Activated naive CD4-positive, alpha-beta T cell treated with anti-CD3 and anti-CD28 coated beads, Interleukin-2, amount 10 ng/mL, durations not matched to agents 7 days and 5 days (primary cell): ENCODE data around the gene TGM1.
A peak's percentile ranks its signal among the peaks of the same experiment; 100 is the strongest.

Experiments used
- CTCF ChIA-PET: fragments of 350-600 bp; sonication (Branson Sonifier 250); formaldehyde crosslinking; loops from one replicate; lab custom pipeline; 2021; ENCODE audit warnings: antibody characterized with exemption; lab: Charles Lee
- DNase-seq: peaks from one replicate; pipeline ENCODE4 v3.0.0-alpha.2; 2020
- H3K27ac Mint-ChIP-seq: one replicate; pipeline ENCODE4 v1.8.0; 2021; ENCODE audit warnings: mild to moderate bottlenecking, moderate library complexity, mixed read lengths
- H3K27me3 Mint-ChIP-seq: one replicate; pipeline ENCODE4 v1.8.0; 2021; ENCODE audit warnings: mild to moderate bottlenecking, mixed read lengths
- H3K36me3 Mint-ChIP-seq: one replicate; pipeline ENCODE4 v1.8.0; 2021; ENCODE audit warnings: mixed read lengths
- H3K4me1 Mint-ChIP-seq: one replicate; pipeline ENCODE4 v1.8.0; 2021; ENCODE audit warnings: mixed read lengths
- H3K4me3 Mint-ChIP-seq: one replicate; pipeline ENCODE4 v1.8.0; 2021; ENCODE audit warnings: mild to moderate bottlenecking, moderate library complexity, mixed read lengths
- H3K9me3 Mint-ChIP-seq: one replicate; pipeline ENCODE4 v1.8.0; 2021; ENCODE audit warnings: mixed read lengths

Gene TGM1

GRCh38 chr14:24299255-24300191, 36.5 kb upstream of the TGM1 start, which contains the start of the genes DHRS1 and NOP9:
Gene DHRS1, minus strand, starts transcription at chr14:24299780. Its CDS starts 674 bp downstream, at chr14:24299106.
Gene NOP9, plus strand, starts transcription at chr14:24299850. Its CDS starts 105 bp downstream, at chr14:24299955.
- CTCF ChIA-PET = interaction anchor here (1.3 to 8.3 kb wide), 8 partner anchors 10 to 132 kb away, joined by 4 to 223 read pairs (median 11); partner anchors contain the start of genes CIDEB, LTB4R, LTB4R2 and MDP1
- peaks cover 58% of the 10 kb centered on the region for H3K4me1 Mint-ChIP-seq

GRCh38 chr14:24298892-24299254, 35.9 kb upstream of the TGM1 start:
- Mint-ChIP-seq H3K27me3 (peaks cover 5% of the 10 kb centered on the region), H3K4me3 (peak overlapping the region; percentile 93), H3K36me3 (peaks cover 33% of the 10 kb centered on the region), H3K9me3 (no peaks in the 10 kb centered on the region), H3K4me1 (peaks cover 58% of the 10 kb centered on the region), H3K27ac (peak overlapping the region; percentile 93)
- CTCF ChIA-PET = interaction anchor here (1.7 to 8.3 kb wide), 7 partner anchors 11 to 132 kb away, joined by 4 to 223 read pairs (median 19); partner anchors contain the start of genes CIDEB, LTB4R, LTB4R2 and MDP1
- DNase-seq = no peak

More at GRCh38 chr14:24299255-24300191, 36.5 kb upstream of the TGM1 start, which contains the start of the genes DHRS1 and NOP9:
- H3K9me3 Mint-ChIP-seq = no peaks in the 10 kb centered on the region
- peaks cover 5% of the 10 kb centered on the region for H3K27me3 Mint-ChIP-seq
- H3K36me3 Mint-ChIP-seq = peaks cover 37% of the 10 kb centered on the region
- peak; percentile 94 for DNase-seq
- peak within 1 kb of the TSS; percentile 93 for H3K27ac Mint-ChIP-seq
- peak within 1 kb of the TSS; percentile 93 for H3K4me3 Mint-ChIP-seq

- H3K4me1 Mint-ChIP-seq = peaks cover 58% of the 10 kb centered on the region
- H3K4me3 Mint-ChIP-seq = peak overlapping the region; percentile 7
- H3K27ac Mint-ChIP-seq = peak overlapping the region; percentile 82
- CTCF ChIA-PET = interaction anchor here (0.7 to 8.3 kb wide), 22 partner anchors 9 to 240 kb away, joined by 3 to 223 read pairs (median 6); partner anchors contain the start of genes CHMP4A, CIDEB, GMPR2 and IRF9
- no peak for DNase-seq
- no peaks in the 10 kb centered on the region for H3K9me3 Mint-ChIP-seq
- H3K36me3 Mint-ChIP-seq = peaks cover 28% of the 10 kb centered on the region
- peaks cover 5% of the 10 kb centered on the region for H3K27me3 Mint-ChIP-seq
Observed at GRCh38 chr14:24297190-24297964, 34.4 kb upstream of the TGM1 start.

GRCh38 chr14:24296341-24297157, 33.6 kb upstream of the TGM1 start:
- Mint-ChIP-seq H3K27ac (peak overlapping the region; percentile 82), H3K4me3 (peak overlapping the region; percentile 4), H3K27me3 (peaks cover 5% of the 10 kb centered on the region), H3K36me3 (peaks cover 31% of the 10 kb centered on the region), H3K4me1 (peaks cover 51% of the 10 kb centered on the region), H3K9me3 (no peaks in the 10 kb centered on the region)
- DNase-seq = peak; percentile 81
- CTCF ChIA-PET = interaction anchor here (0.7 to 8.3 kb wide), 19 partner anchors 8 to 135 kb away, joined by 3 to 223 read pairs (median 8); partner anchors contain the start of genes CHMP4A, CIDEB, IRF9 and LTB4R

- CTCF ChIA-PET = interaction anchor here (0.7 to 5.1 kb wide), 5 partner anchors 14 to 51 kb away, joined by 3 to 34 read pairs (median 8); partner anchors contain the start of genes CIDEB and TINF2
- Mint-ChIP-seq H3K27ac (no peak overlapping the region), H3K4me3 (no peak overlapping the region), H3K4me1 (peaks cover 37% of the 10 kb centered on the region), H3K36me3 (peaks cover 46% of the 10 kb centered on the region), H3K27me3 (no peaks in the 10 kb centered on the region), H3K9me3 (no peaks in the 10 kb centered on the region)
- DNase-seq = no peak
Observed at GRCh38 chr14:24293525-24293924, 30.5 kb upstream of the TGM1 start.

- Mint-ChIP-seq H3K36me3 (peaks cover 45% of the 10 kb centered on the region), H3K4me1 (peaks cover 34% of the 10 kb centered on the region), H3K4me3 (no peak overlapping the region), H3K27ac (no peak overlapping the region), H3K27me3 (no peaks in the 10 kb centered on the region), H3K9me3 (no peaks in the 10 kb centered on the region)
- no peak for DNase-seq
- CTCF ChIA-PET = interaction anchor here (0.8 to 5.1 kb wide), 7 partner anchors 9 to 139 kb away, joined by 3 to 34 read pairs (median 6); partner anchors contain the start of genes CIDEB and TINF2
Observed at GRCh38 chr14:24292118-24292807, 29.3 kb upstream of the TGM1 start.

- no peak overlapping the region for H3K4me3 Mint-ChIP-seq
- H3K36me3 Mint-ChIP-seq = peaks cover 40% of the 10 kb centered on the region
- no peak overlapping the region for H3K27ac Mint-ChIP-seq
- no peaks in the 10 kb centered on the region for H3K27me3 Mint-ChIP-seq
- no peaks in the 10 kb centered on the region for H3K9me3 Mint-ChIP-seq
- peaks cover 27% of the 10 kb centered on the region for H3K4me1 Mint-ChIP-seq
- DNase-seq = no peak
- CTCF ChIA-PET = interaction anchor here (1.7 to 5.1 kb wide), 5 partner anchors 8 to 49 kb away, joined by 6 to 34 read pairs (median 10); partner anchors contain the start of genes CIDEB and TINF2
Observed at GRCh38 chr14:24291446-24292117, 28.6 kb upstream of the TGM1 start.

- no peaks in the 10 kb centered on the region for H3K9me3 Mint-ChIP-seq
- no peak overlapping the region for H3K27ac Mint-ChIP-seq
- no peak overlapping the region for H3K4me3 Mint-ChIP-seq
- H3K4me1 Mint-ChIP-seq = peaks cover 21% of the 10 kb centered on the region
- peaks cover 32% of the 10 kb centered on the region for H3K36me3 Mint-ChIP-seq
- H3K27me3 Mint-ChIP-seq = no peaks in the 10 kb centered on the region
- CTCF ChIA-PET = interaction anchor here (0.9 to 5.1 kb wide), 8 partner anchors 9 to 63 kb away, joined by 3 to 34 read pairs (median 8); partner anchors contain the start of genes CIDEB and TINF2
- DNase-seq = no peak
Observed at GRCh38 chr14:24290746-24291145, 27.8 kb upstream of the TGM1 start.

- no peak overlapping the region for H3K27ac Mint-ChIP-seq
- H3K9me3 Mint-ChIP-seq = no peaks in the 10 kb centered on the region
- peak; percentile 60 for DNase-seq
- no peak overlapping the region for H3K4me3 Mint-ChIP-seq
- peaks cover 30% of the 10 kb centered on the region for H3K36me3 Mint-ChIP-seq
- no peaks in the 10 kb centered on the region for H3K27me3 Mint-ChIP-seq
- peaks cover 21% of the 10 kb centered on the region for H3K4me1 Mint-ChIP-seq
- CTCF ChIA-PET = interaction anchor here (0.8 to 5.1 kb wide), 12 partner anchors 8 to 141 kb away, joined by 3 to 34 read pairs (median 5); partner anchors contain the start of genes CIDEB and TINF2
Observed at GRCh38 chr14:24289649-24290280, 26.8 kb upstream of the TGM1 start.

- no peak overlapping the region for H3K27ac Mint-ChIP-seq
- no peaks in the 10 kb centered on the region for H3K27me3 Mint-ChIP-seq
- H3K4me1 Mint-ChIP-seq = peaks cover 21% of the 10 kb centered on the region
- H3K36me3 Mint-ChIP-seq = peaks cover 24% of the 10 kb centered on the region
- CTCF ChIA-PET = interaction anchor here (1.4 kb wide), 1 partner anchor 44 kb away, joined by 3 read pairs; no protein-coding TSS in a partner anchor
- DNase-seq = no peak
- H3K4me3 Mint-ChIP-seq = no peak overlapping the region
- H3K9me3 Mint-ChIP-seq = no peaks in the 10 kb centered on the region
Observed at GRCh38 chr14:24286996-24287395, 24.0 kb upstream of the TGM1 start.

- Mint-ChIP-seq H3K36me3 (peaks cover 8% of the 10 kb centered on the region), H3K4me1 (peaks cover 23% of the 10 kb centered on the region), H3K27ac (no peak overlapping the region), H3K9me3 (no peaks in the 10 kb centered on the region), H3K4me3 (no peak overlapping the region), H3K27me3 (peaks cover 9% of the 10 kb centered on the region)
- no peak for DNase-seq
- CTCF ChIA-PET = interaction anchor here (1.4 kb wide), 1 partner anchor 23 kb away, joined by 3 read pairs; no protein-coding TSS in a partner anchor
Observed at GRCh38 chr14:24285351-24285750, 22.4 kb upstream of the TGM1 start.
